Activated naive CD4-positive, alpha-beta T cell treated with anti-CD3 and anti-CD28 coated beads, Interleukin-2, amount 50 U/mL, for 72 hours (primary cell): Measurements from ENCODE around the gene ERMP1. TPM values are rescaled to one million over a fixed set of nuclear protein-coding genes. Genes with fewer than 3 reads are reported as not detected.
"Not testable (repeated sequence)": the region's sequence is repeated elsewhere in the genome, so short reads cannot be mapped to it uniquely, and the experiment has no call there.

Source experiments
- ATAC-seq, 2 donors: fragments of 150-1000 bp; cut with Tn5 transposase; 2 replicates each; pipeline ENCODE4 v1.10.0; 2021; ENCODE audit warnings: mild to moderate bottlenecking in 2 of 2, moderate library complexity in 2 of 2
- DNase-seq, 2 donors: peaks; one replicate each; pipeline ENCODE4 v3.0.0; 2021 to 2022; ENCODE audit warnings: low spot score in 2 of 2
- H3K27ac Mint-ChIP-seq, 2 donors: one replicate each; pipeline ENCODE4 v1.8.0; 2022; ENCODE audit warnings: mild to moderate bottlenecking in 2 of 2, mixed read lengths in 2 of 2
- H3K36me3 Mint-ChIP-seq, 2 donors: one replicate each; pipeline ENCODE4 v1.8.0; 2022; ENCODE audit warnings: mixed read lengths in 2 of 2
- H3K9me3 Mint-ChIP-seq, 2 donors: one replicate each; pipeline ENCODE4 v1.8.0; 2022; ENCODE audit warnings: mixed read lengths in 2 of 2
- total RNA-seq, 2 donors: library from RNA; stranded (reverse); gene quantifications; one replicate each; pipeline ENCODE4 v1.2.3, GENCODE V29; 2022

Gene ERMP1
- total RNA-seq, 2 donors from 2014 or later, result 22.5 to 22.8 TPM

GRCh38 chr9:5805478-5805877, 27.4 kb downstream of the ERMP1 start:
- no peak for DNase-seq
- Mint-ChIP-seq H3K36me3 (peaks cover 0 to 12% of the 10 kb centered on the region in 2 donors), H3K9me3 (no peaks in the 10 kb centered on the region), H3K27ac (no peak overlapping the region)
- ATAC-seq, result no peak

GRCh38 chr9:5801739-5802113, 31.2 kb downstream of the ERMP1 start:
- H3K27ac Mint-ChIP-seq, result no peak overlapping the region
- DNase-seq (no peak), ATAC-seq (no peak)
- no peaks in the 10 kb centered on the region for H3K36me3 Mint-ChIP-seq
- no peaks in the 10 kb centered on the region for H3K9me3 Mint-ChIP-seq

GRCh38 chr9:5800969-5801738, 31.8 kb downstream of the ERMP1 start:
- no peak overlapping the region for H3K27ac Mint-ChIP-seq
- H3K9me3 Mint-ChIP-seq, result no peaks in the 10 kb centered on the region
- DNase-seq (no peak), ATAC-seq (peak in 1 of 2 donors; percentile 61)
- no peaks in the 10 kb centered on the region for H3K36me3 Mint-ChIP-seq

- H3K9me3 Mint-ChIP-seq, H3K27ac Mint-ChIP-seq, ATAC-seq, DNase-seq, H3K36me3 Mint-ChIP-seq: not testable (repeated sequence)
Measured at GRCh38 chr9:5800378-5800777, 32.5 kb downstream of the ERMP1 start.

- H3K9me3 Mint-ChIP-seq, result no peaks in the 10 kb centered on the region
- no peak for ATAC-seq
- no peak for DNase-seq
- peaks cover 0 to 6% of the 10 kb centered on the region in 2 donors for H3K36me3 Mint-ChIP-seq
- H3K27ac Mint-ChIP-seq, result no peak overlapping the region
Measured at GRCh38 chr9:5799314-5799713, 33.6 kb downstream of the ERMP1 start.

GRCh38 chr9:5798581-5798980, 34.3 kb downstream of the ERMP1 start:
- DNase-seq, result no peak
- no peak for ATAC-seq
- H3K27ac Mint-ChIP-seq, result no peak overlapping the region
- no peaks in the 10 kb centered on the region for H3K9me3 Mint-ChIP-seq
- peaks cover 0 to 6% of the 10 kb centered on the region in 2 donors for H3K36me3 Mint-ChIP-seq

GRCh38 chr9:5796298-5796697, 36.6 kb downstream of the ERMP1 start:
- ATAC-seq, result no peak
- Mint-ChIP-seq H3K9me3 (no peaks in the 10 kb centered on the region), H3K36me3 (peaks cover 0 to 18% of the 10 kb centered on the region in 2 donors), H3K27ac (peak overlapping the region in 1 of 2 donors; percentile 3)
- DNase-seq, result no peak

- Mint-ChIP-seq H3K36me3 (peaks cover 4 to 34% of the 10 kb centered on the region in 2 donors), H3K9me3 (no peaks in the 10 kb centered on the region), H3K27ac (no peak overlapping the region)
- no peak for DNase-seq
- ATAC-seq, result peak in 1 of 2 donors; percentile 32
Measured at GRCh38 chr9:5793812-5794211, 39.1 kb downstream of the ERMP1 start.

- no peaks in the 10 kb centered on the region for H3K9me3 Mint-ChIP-seq
- DNase-seq (no peak), ATAC-seq (no peak)
- H3K27ac Mint-ChIP-seq, result no peak overlapping the region
- peaks cover 18 to 51% of the 10 kb centered on the region in 2 donors for H3K36me3 Mint-ChIP-seq
Measured at GRCh38 chr9:5791870-5792269, 41.0 kb downstream of the ERMP1 start.

GRCh38 chr9:5790923-5791322, 42.0 kb downstream of the ERMP1 start:
- no peak for ATAC-seq
- H3K36me3 Mint-ChIP-seq, result peaks cover 21 to 59% of the 10 kb centered on the region in 2 donors
- H3K27ac Mint-ChIP-seq, result no peak overlapping the region

GRCh38 chr9:5789489-5789888, 43.4 kb downstream of the ERMP1 start:
- H3K36me3 Mint-ChIP-seq, result peaks cover 28 to 60% of the 10 kb centered on the region in 2 donors

More at GRCh38 chr9:5790923-5791322, 42.0 kb downstream of the ERMP1 start:
- H3K9me3 Mint-ChIP-seq, result no peaks in the 10 kb centered on the region
- no peak for DNase-seq

GRCh38 chr9:5787759-5788302, 45.1 kb downstream of the ERMP1 start:
- H3K9me3 Mint-ChIP-seq, result peaks cover under 1 to 1% of the 10 kb centered on the region in 2 donors
- peaks cover 35 to 68% of the 10 kb centered on the region in 2 donors for H3K36me3 Mint-ChIP-seq
- peak overlapping the region; percentile 37 to 46 for H3K27ac Mint-ChIP-seq
- no peak for DNase-seq
- peak; percentile 39 to 69 for ATAC-seq

More at GRCh38 chr9:5789489-5789888, 43.4 kb downstream of the ERMP1 start:
- no peak overlapping the region for H3K27ac Mint-ChIP-seq
- ATAC-seq (no peak), DNase-seq (no peak)
- H3K9me3 Mint-ChIP-seq, result no peaks in the 10 kb centered on the region

- peak overlapping the region; percentile 37 to 46 for H3K27ac Mint-ChIP-seq
- peaks cover 42 to 72% of the 10 kb centered on the region in 2 donors for H3K36me3 Mint-ChIP-seq
- ATAC-seq (no peak), DNase-seq (no peak)
- H3K9me3 Mint-ChIP-seq, result peaks cover 7% of the 10 kb centered on the region in 2 donors
Measured at GRCh38 chr9:5787220-5787619, 45.7 kb downstream of the ERMP1 start.

- peaks cover 48 to 72% of the 10 kb centered on the region in 2 donors for H3K36me3 Mint-ChIP-seq
- H3K9me3 Mint-ChIP-seq, result peaks cover 12 to 14% of the 10 kb centered on the region in 2 donors
Measured at GRCh38 chr9:5786370-5787127, 46.4 kb downstream of the ERMP1 start.

GRCh38 chr9:5784526-5785315, 48.2 kb downstream of the ERMP1 start:
- Mint-ChIP-seq H3K36me3 (peaks cover 62 to 78% of the 10 kb centered on the region in 2 donors), H3K9me3 (peaks cover 20 to 29% of the 10 kb centered on the region in 2 donors), H3K27ac (no peak overlapping the region)
- ATAC-seq, result no peak
- DNase-seq, result no peak

More at GRCh38 chr9:5786370-5787127, 46.4 kb downstream of the ERMP1 start:
- ATAC-seq, result no peak
- H3K27ac Mint-ChIP-seq, result peak overlapping the region in 1 of 2 donors; percentile 46
- DNase-seq, result no peak

- DNase-seq (no peak), ATAC-seq (peak in 1 of 2 donors; percentile 20)
- peaks cover 20 to 29% of the 10 kb centered on the region in 2 donors for H3K9me3 Mint-ChIP-seq
- no peak overlapping the region for H3K27ac Mint-ChIP-seq
- peaks cover 64 to 80% of the 10 kb centered on the region in 2 donors for H3K36me3 Mint-ChIP-seq
Measured at GRCh38 chr9:5783982-5784381, 48.9 kb downstream of the ERMP1 start.
